GM19193 (cell line): ENCODE results near the gene TIGD4.

ENCODE experiments used
- POLR2A ChIP-seq: IDR thresholded peaks from 4 replicates; pipeline ENCODE4 v1.6.1; 2011; ENCODE audit not compliant: insufficient read depth, insufficient read length; ENCODE audit errors: extremely low read depth

The TIGD4 gene

GRCh38 chr4:152735906-152736305 lies 43.6 kb downstream of the TIGD4 start:
- TF ChIP-seq POLR2A = no peak

GRCh38 chr4:152735396-152735859 lies 44.1 kb downstream of the TIGD4 start:
- TF ChIP-seq POLR2A = no peak

GRCh38 chr4:152734699-152735050 lies 44.9 kb downstream of the TIGD4 start:
- TF ChIP-seq POLR2A = no peak

- TF ChIP-seq POLR2A = no peak
These were observed 45.4 kb downstream of the TIGD4 start for GRCh38 chr4:152734015-152734698.

GRCh38 chr4:152731997-152732396 lies 47.5 kb downstream of the TIGD4 start:
- no peak for TF ChIP-seq POLR2A

- no peak for TF ChIP-seq POLR2A
These were observed 50.1 kb downstream of the TIGD4 start for GRCh38 chr4:152729466-152729865.

GRCh38 chr4:152728343-152728742 lies 51.2 kb downstream of the TIGD4 start:
- no peak for TF ChIP-seq POLR2A

- TF ChIP-seq POLR2A = no peak
These were observed 51.7 kb downstream of the TIGD4 start for GRCh38 chr4:152727784-152728183.

GRCh38 chr4:152724494-152724893 lies 55.0 kb downstream of the TIGD4 start:
- TF ChIP-seq POLR2A = no peak

GRCh38 chr4:152723236-152723635 lies 56.3 kb downstream of the TIGD4 start:
- no peak for TF ChIP-seq POLR2A

GRCh38 chr4:152719801-152720556 lies 59.6 kb downstream of the TIGD4 start:
- no peak for TF ChIP-seq POLR2A
